Measurements from ENCODE around the gene STOM.

GRCh38 chr9:121302341-121302740 lies 67.7 kb downstream of the STOM start:
- no peak for TF ChIP-seq FOXA1 (IDR thresholded peaks at IDR 0.05)
- no peak for TF ChIP-seq FOXM1 (IDR thresholded peaks at IDR 0.05; ENCODE audit: borderline replicate concordance)
- no peak for TF ChIP-seq BHLHE40 (IDR thresholded peaks at IDR 0.05; ENCODE audit: borderline replicate concordance)
- no peak for TF ChIP-seq SP1 (IDR thresholded peaks at IDR 0.05)
- no peak for TF ChIP-seq ELF4 (IDR thresholded peaks at IDR 0.05)
- TF ChIP-seq L3MBTL2 (conservative IDR thresholded peaks at IDR 0.05), result no peak
- no peak for TF ChIP-seq TARDBP (IDR thresholded peaks at IDR 0.05)

Measured in HEK293T (cell line).